ENCODE data around the gene MVB12B.

MVB12B gene

DNA sequence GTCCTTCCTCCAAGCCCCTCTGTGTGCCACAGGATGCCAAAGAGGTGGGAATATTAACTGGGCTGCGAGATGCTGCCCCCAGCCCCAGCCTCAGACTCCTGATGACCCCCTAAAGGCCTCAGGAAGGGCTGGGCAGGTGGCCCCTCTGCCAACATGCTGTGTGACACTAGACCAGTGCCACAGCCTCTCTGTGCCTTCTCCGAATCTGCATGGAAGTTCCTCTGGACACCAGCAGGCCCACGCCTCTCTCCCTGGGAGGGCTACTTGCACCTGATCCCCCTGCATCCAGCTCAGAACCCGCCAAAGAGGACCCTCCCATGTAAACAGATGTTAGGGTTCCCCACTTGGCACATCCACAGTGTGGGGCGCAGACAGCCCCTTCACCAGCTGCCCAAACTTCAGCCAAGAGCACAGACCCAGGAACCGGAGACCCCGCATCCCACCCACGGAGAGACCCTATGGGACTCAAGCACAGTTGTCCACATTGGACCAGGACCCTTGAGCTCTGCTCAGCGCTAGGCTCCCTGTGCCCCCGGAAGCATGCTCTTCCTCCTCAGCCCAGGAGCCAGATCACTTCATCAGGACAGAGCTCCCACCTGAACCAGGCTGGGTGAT, 195.5 kb downstream of the MVB12B start:
- H3K4me3 ChIP-seq (ENCODE audit: low read depth in 1 of 2, low read length in 2 of 2), result no peak overlapping the region
- no peak overlapping the region for H3K9ac ChIP-seq (ENCODE audit: low read length)
- no peak overlapping the region for H3K27ac ChIP-seq (ENCODE audit: low read depth, low read length)
- peaks cover 4% of the 10 kb centered on the region for H3K9me3 ChIP-seq (ENCODE audit: low read length)
- H3K36me3 ChIP-seq (ENCODE audit: insufficient read depth, low read length), result no peaks in the 10 kb centered on the region
- H3K4me1 ChIP-seq (ENCODE audit: insufficient read depth, low read length), result peaks cover 5% of the 10 kb centered on the region
- peaks cover 36 to 61% of the 10 kb centered on the region in 2 donors for H3K27me3 ChIP-seq (ENCODE audit: control insufficient read depth in 1 of 2, insufficient read depth in 2 of 2, low read length in 2 of 2)

DNA sequence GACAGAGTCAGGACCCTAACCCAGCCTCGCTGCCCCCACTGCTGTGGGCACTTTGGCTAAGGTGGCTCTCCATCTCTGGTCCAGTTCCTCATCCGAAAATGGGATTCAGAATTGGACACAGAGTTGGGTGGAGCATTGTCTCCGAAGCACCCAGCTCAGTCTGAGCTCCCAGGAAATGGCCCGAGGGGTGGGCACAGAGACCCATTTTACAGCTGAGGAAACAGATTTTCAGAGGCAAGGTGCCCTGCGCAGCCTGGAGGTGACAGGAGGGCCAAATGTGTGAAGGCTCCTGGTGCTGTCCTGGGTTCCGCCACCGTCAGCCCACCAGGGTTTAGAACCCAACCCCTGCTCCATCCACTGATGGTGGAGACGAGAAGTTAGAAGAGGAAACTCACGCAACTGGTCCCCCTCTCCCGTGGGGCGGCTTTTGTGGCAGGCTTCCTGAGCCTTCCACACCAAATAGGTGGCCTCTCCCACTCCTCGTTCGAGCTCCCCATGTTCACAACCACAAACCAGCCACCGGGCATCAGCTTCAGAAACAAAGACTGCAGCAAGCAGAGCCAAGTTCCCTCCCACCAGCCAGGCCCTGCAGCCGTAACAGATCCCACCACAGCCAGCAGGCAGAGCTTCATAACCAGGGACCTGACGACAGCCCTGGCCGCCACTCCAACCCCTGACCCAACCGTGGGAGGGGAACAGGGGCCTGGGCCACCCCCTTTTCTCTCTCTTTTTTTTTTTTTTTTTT, 196.2 kb downstream of the MVB12B start:
- Histone ChIP-seq H3K9ac (ENCODE audit: low read length) (no peak overlapping the region), H3K27me3 (ENCODE audit: control insufficient read depth in 1 of 2, insufficient read depth in 2 of 2, low read length in 2 of 2) (peaks cover 30 to 56% of the 10 kb centered on the region in 2 donors), H3K27ac (ENCODE audit: low read depth, low read length) (no peak overlapping the region), H3K4me1 (ENCODE audit: insufficient read depth, low read length) (no peaks in the 10 kb centered on the region), H3K4me3 (ENCODE audit: low read depth in 1 of 2, low read length in 2 of 2) (no peak overlapping the region), H3K9me3 (ENCODE audit: low read length) (peaks cover 4% of the 10 kb centered on the region), H3K36me3 (ENCODE audit: insufficient read depth, low read length) (no peaks in the 10 kb centered on the region)

DNA sequence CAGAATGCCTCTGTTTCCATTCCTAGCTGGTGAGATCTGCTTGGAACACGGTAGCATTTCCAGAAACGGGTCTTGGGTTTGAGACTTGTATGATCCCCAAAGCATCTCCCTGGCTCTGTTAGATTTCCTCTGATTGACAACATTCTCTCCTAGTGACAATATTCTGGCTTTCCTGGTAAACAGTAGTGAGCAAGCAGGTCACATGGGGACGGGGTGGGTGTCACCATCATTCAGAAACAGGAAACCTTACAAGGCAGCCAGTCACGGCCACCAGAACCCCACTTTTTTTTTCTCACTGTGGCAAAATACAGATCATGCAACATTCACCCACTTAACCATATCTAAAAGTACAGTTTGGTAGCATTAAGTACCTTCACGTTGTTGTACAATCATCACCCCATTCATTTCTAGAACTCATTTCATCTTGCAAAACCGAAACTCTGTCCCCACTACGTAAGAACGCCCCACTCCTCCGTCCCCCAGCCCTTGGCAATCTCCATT, 197.0 kb downstream of the MVB12B start:
- H3K27me3 ChIP-seq (ENCODE audit: control insufficient read depth in 1 of 2, insufficient read depth in 2 of 2, low read length in 2 of 2), result peaks cover 21 to 47% of the 10 kb centered on the region in 2 donors
- no peak overlapping the region for H3K27ac ChIP-seq (ENCODE audit: low read depth, low read length)
- H3K4me3 ChIP-seq (ENCODE audit: low read depth in 1 of 2, low read length in 2 of 2), result no peak overlapping the region
- no peak overlapping the region for H3K9ac ChIP-seq (ENCODE audit: low read length)
- H3K9me3 ChIP-seq (ENCODE audit: low read length), result no peaks in the 10 kb centered on the region
- no peaks in the 10 kb centered on the region for H3K36me3 ChIP-seq (ENCODE audit: insufficient read depth, low read length)
- no peaks in the 10 kb centered on the region for H3K4me1 ChIP-seq (ENCODE audit: insufficient read depth, low read length)

DNA sequence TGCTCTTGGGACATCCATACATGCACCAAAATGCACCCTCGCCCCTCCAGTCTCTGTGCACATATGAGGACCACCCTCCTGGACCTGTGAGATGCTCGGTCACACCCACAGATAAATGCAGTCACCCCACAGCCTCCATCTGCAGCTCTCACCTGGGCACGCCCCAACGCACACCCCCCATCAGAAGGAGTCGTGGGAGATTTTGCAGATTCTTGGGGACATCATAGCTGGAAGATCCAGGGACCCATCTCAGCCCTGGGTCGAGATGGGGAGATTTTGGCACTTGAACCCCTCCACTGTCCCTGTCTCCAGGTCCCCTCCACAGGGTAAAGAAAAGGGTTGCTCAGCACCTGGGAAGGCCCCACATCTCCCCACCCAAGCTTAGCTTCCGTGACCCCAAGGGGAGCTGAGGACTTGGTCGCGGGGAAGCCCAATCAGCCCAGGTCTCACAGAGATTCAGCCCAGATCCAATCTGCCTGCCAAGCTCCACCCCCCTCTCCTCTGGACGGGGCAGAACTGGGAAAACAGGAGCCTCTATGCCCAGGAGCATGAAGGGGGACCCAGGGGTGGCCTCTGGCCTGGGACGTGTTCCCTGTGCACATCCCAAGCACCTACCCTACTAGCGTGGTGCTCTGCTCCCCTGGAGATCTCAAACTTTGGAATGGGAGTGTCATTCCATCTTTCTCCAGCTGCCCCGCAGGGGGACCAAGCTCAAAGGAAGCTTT, 197.9 kb downstream of the MVB12B start:
- peaks cover 16 to 38% of the 10 kb centered on the region in 2 donors for H3K27me3 ChIP-seq (ENCODE audit: control insufficient read depth in 1 of 2, insufficient read depth in 2 of 2, low read length in 2 of 2)
- H3K9ac ChIP-seq (ENCODE audit: low read length), result no peak overlapping the region

DNA sequence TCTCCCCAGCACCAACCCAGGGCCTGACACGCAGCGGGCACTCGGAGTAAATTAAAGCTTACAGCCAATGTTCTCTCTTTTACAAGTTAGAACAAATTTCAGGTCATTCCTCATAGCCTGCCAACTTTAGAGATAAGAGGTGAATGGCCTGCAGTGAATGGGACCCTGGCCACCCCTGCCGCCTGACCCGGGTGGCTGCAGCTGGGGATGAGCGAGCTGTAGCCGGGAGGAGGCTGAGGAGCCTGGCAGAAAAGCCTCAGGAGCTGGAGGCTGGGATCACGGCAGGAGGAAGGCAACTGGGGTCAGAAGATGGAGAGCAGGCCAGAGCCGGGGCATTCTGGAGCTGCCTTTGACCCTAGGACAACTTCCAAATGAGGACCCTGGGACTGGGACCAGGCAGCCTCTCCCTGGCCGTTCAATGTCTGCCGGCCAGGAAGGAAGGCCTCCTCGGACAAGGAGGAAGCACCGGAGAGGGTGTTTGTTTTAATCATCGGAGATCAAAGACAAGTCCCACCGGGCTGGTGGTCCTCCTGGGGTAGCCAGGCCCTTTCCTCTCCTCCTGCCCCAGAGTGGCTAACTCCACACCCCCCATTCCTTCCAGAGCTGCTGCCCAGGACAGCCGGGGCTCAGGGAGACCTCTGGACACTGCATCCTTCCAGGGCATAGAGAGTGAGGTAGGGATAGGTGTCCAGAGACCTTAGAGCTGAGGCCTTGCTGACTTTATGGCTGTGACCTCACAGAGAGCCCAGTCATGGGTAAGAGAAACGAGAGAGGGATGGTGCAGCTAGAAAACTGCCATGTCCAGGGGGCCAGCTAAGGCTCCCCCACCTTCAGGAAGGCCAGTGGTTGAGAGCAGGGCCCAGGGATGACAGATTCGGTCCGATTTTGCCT, 199.8 kb downstream of the MVB12B start:
- Histone ChIP-seq H3K9me3 (ENCODE audit: low read length) (no peaks in the 10 kb centered on the region), H3K36me3 (ENCODE audit: insufficient read depth, low read length) (no peaks in the 10 kb centered on the region), H3K27ac (ENCODE audit: low read depth, low read length) (no peak overlapping the region), H3K4me3 (ENCODE audit: low read depth in 1 of 2, low read length in 2 of 2) (no peak overlapping the region), H3K9ac (ENCODE audit: low read length) (no peak overlapping the region), H3K4me1 (ENCODE audit: insufficient read depth, low read length) (no peaks in the 10 kb centered on the region), H3K27me3 (ENCODE audit: control insufficient read depth in 1 of 2, insufficient read depth in 2 of 2, low read length in 2 of 2) (peaks cover 8 to 26% of the 10 kb centered on the region in 2 donors)

More for the DNA sequence above, 197.9 kb downstream of the MVB12B start:
- Histone ChIP-seq H3K4me1 (ENCODE audit: insufficient read depth, low read length) (no peaks in the 10 kb centered on the region), H3K9me3 (ENCODE audit: low read length) (no peaks in the 10 kb centered on the region), H3K27ac (ENCODE audit: low read depth, low read length) (no peak overlapping the region), H3K4me3 (ENCODE audit: low read depth in 1 of 2, low read length in 2 of 2) (no peak overlapping the region), H3K36me3 (ENCODE audit: insufficient read depth, low read length) (no peaks in the 10 kb centered on the region)

DNA sequence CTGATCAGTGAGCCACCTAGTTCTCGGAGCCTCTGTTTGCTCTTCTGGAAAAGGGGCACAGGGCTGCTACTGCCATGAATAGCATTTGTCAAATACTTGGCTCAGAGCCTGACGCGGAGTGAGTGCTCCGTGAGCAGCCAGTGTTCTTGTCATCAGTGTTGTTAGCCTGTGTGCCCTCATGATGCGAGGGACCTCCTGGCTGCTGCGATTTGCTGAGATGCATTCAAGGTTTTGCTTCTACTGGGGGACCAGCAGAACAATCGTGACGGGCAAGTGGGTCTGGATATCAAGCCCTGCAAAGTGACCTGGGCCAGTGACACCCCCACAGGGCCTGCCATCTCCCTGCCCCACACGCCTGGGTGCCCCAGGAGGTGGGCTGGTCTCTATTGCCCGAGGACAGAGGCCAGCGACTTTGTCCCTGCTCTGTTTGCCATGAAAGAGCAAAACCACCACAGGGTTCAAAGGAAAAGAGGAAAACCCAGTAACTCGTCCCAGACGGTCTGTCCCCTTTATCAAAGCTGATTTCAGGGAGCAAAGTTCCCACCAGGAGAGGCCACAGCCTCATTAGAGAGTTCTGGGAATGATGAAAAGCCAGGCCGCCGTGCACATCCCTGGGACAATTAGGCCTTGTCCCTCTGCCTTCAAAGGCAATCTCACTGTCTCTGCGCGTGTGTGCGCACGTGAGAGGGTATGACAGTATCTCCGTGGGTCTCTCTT, 200.6 kb downstream of the MVB12B start:
- Histone ChIP-seq H3K27me3 (ENCODE audit: control insufficient read depth in 1 of 2, insufficient read depth in 2 of 2, low read length in 2 of 2) (peaks cover 7 to 22% of the 10 kb centered on the region in 2 donors), H3K9me3 (ENCODE audit: low read length) (no peaks in the 10 kb centered on the region), H3K4me1 (ENCODE audit: insufficient read depth, low read length) (no peaks in the 10 kb centered on the region), H3K4me3 (ENCODE audit: low read depth in 1 of 2, low read length in 2 of 2) (no peak overlapping the region), H3K36me3 (ENCODE audit: insufficient read depth, low read length) (no peaks in the 10 kb centered on the region), H3K27ac (ENCODE audit: low read depth, low read length) (no peak overlapping the region), H3K9ac (ENCODE audit: low read length) (no peak overlapping the region)

DNA sequence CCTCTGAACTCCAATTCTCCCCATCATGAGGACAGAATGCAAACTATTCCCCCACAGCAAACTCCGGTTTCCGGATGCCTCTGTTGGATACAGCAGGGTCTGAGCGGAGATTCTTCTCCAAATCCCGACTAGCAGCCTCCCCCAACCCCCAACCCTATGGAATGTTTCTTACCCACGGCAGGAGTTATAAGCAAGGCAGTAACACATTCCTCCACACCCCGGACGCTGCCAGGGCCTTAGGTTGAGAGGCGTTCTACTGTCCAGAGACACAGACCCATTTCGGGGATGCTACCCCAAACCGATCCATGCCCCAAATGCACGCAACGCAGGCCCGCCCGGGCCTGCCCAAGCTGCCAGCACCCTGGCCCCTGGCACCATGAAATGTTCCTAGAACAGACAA, 201.5 kb downstream of the MVB12B start:
- H3K27ac ChIP-seq (ENCODE audit: low read depth, low read length), result no peak overlapping the region
- H3K4me1 ChIP-seq (ENCODE audit: insufficient read depth, low read length), result no peaks in the 10 kb centered on the region
- H3K4me3 ChIP-seq (ENCODE audit: low read depth in 1 of 2, low read length in 2 of 2), result no peak overlapping the region
- no peaks in the 10 kb centered on the region for H3K36me3 ChIP-seq (ENCODE audit: insufficient read depth, low read length)
- no peak overlapping the region for H3K9ac ChIP-seq (ENCODE audit: low read length)
- H3K27me3 ChIP-seq (ENCODE audit: control insufficient read depth in 1 of 2, insufficient read depth in 2 of 2, low read length in 2 of 2), result peaks cover 0 to 14% of the 10 kb centered on the region in 2 donors
- H3K9me3 ChIP-seq (ENCODE audit: low read length), result no peaks in the 10 kb centered on the region

DNA sequence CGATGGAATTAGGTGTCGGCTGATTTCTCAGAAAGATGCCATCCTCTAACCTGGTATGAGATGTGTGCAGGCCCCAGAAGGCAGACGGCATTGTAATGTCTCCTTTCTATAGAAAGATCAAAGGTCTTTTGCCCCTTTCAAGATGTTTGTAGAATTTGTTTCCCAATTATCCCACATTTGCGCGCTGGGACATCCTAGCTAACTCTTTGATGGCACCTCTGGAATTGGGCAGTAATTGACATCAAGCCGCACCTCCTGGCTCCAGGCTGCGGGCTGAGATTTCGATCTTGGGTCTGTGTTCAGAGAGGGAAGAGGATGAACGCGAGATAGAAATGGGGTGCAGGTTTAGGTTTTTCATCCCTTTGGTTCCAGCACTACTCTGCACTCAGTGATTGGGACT, 202.3 kb downstream of the MVB12B start:
- Histone ChIP-seq H3K9ac (ENCODE audit: low read length) (no peak overlapping the region), H3K4me1 (ENCODE audit: insufficient read depth, low read length) (no peaks in the 10 kb centered on the region), H3K27me3 (ENCODE audit: control insufficient read depth in 1 of 2, insufficient read depth in 2 of 2, low read length in 2 of 2) (peaks cover 0 to 18% of the 10 kb centered on the region in 2 donors), H3K4me3 (ENCODE audit: low read depth in 1 of 2, low read length in 2 of 2) (no peak overlapping the region), H3K36me3 (ENCODE audit: insufficient read depth, low read length) (no peaks in the 10 kb centered on the region), H3K27ac (ENCODE audit: low read depth, low read length) (no peak overlapping the region), H3K9me3 (ENCODE audit: low read length) (no peaks in the 10 kb centered on the region)

DNA sequence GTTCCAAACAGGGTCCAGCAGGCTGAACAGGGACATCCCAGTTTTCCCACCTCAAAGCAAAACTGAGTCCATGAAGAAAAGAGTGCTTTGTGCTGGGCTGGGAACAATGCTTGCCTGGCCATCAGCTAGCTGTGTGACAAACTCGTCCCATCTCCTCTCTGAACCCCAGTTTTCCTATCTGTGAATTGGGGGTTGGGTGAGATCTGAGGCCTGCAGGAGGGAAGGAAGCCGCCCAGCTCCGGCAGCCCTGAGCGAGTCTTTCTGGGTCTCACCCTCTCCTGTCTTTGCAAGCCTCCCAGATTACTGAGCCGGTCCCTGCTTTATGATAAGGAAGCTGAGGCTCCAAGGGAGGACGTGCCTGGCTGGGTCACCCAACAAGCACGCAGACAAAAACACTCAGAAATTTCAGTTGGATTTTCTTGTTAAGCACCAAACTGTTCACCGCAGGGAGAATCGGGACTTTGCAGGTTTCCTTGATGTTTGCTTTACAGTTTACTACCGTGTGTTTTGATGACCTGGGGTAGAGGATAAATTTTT, 204.5 kb downstream of the MVB12B start:
- no peak overlapping the region for H3K9ac ChIP-seq (ENCODE audit: low read length)
- no peak overlapping the region for H3K4me3 ChIP-seq (ENCODE audit: low read depth in 1 of 2, low read length in 2 of 2)
- no peaks in the 10 kb centered on the region for H3K4me1 ChIP-seq (ENCODE audit: insufficient read depth, low read length)
- H3K36me3 ChIP-seq (ENCODE audit: insufficient read depth, low read length), result no peaks in the 10 kb centered on the region
- no peak overlapping the region for H3K27ac ChIP-seq (ENCODE audit: low read depth, low read length)
- no peaks in the 10 kb centered on the region for H3K9me3 ChIP-seq (ENCODE audit: low read length)
- H3K27me3 ChIP-seq (ENCODE audit: control insufficient read depth in 1 of 2, insufficient read depth in 2 of 2, low read length in 2 of 2), result peaks cover 0 to 28% of the 10 kb centered on the region in 2 donors

DNA sequence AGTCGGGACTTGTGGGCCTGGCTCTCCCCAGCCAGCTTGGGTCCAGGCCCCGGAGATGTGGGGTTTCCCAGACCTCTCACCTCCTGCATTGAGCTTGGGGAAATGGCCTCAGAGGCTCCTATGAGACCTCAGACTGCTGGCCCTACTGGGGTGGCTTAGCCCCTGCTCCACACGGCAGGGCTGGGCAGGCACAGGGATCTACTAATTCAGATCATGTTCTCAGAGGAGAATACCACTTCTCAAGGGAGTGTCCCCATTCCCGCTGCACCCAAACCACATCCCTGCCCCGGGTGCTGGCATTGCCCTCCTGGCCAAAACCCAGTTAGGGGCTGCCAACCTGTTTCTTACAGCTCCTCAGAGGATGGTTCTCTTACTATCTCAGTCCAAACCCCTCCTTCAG, 205.0 kb downstream of the MVB12B start:
- no peaks in the 10 kb centered on the region for H3K4me1 ChIP-seq (ENCODE audit: insufficient read depth, low read length)
- no peaks in the 10 kb centered on the region for H3K9me3 ChIP-seq (ENCODE audit: low read length)
- no peak overlapping the region for H3K9ac ChIP-seq (ENCODE audit: low read length)
- no peaks in the 10 kb centered on the region for H3K36me3 ChIP-seq (ENCODE audit: insufficient read depth, low read length)
- no peak overlapping the region for H3K27ac ChIP-seq (ENCODE audit: low read depth, low read length)
- H3K27me3 ChIP-seq (ENCODE audit: control insufficient read depth in 1 of 2, insufficient read depth in 2 of 2, low read length in 2 of 2), result peaks cover 0 to 26% of the 10 kb centered on the region in 2 donors
- H3K4me3 ChIP-seq (ENCODE audit: low read depth in 1 of 2, low read length in 2 of 2), result no peak overlapping the region
